ENCODE data around the gene ZNF148.

DNA sequence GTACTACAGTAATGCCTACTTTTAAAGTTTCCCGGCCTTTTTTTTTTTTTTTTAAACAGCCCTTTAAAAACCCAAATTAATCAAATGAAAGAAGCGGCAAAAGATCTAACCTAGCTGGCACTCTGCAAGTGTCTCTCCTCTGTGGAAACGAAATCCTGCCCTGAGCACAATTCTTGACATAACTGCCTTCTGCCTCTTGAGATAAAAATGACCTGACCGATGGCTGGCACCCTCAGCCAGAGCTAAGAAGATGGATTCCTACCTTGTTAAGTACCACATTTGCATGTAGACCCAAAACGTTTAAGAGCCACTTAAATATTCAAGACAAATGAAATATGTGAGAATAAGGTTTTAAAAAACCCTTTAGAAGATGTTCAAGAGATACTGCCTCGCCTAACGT lies 146.0 kb downstream of the ZNF148 start:
- TF ChIP-seq, protein P1, sequence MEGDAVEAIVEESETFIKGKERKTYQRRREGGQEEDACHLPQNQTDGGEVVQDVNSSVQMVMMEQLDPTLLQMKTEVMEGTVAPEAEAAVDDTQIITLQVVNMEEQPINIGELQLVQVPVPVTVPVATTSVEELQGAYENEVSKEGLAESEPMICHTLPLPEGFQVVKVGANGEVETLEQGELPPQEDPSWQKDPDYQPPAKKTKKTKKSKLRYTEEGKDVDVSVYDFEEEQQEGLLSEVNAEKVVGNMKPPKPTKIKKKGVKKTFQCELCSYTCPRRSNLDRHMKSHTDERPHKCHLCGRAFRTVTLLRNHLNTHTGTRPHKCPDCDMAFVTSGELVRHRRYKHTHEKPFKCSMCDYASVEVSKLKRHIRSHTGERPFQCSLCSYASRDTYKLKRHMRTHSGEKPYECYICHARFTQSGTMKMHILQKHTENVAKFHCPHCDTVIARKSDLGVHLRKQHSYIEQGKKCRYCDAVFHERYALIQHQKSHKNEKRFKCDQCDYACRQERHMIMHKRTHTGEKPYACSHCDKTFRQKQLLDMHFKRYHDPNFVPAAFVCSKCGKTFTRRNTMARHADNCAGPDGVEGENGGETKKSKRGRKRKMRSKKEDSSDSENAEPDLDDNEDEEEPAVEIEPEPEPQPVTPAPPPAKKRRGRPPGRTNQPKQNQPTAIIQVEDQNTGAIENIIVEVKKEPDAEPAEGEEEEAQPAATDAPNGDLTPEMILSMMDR (conservative IDR thresholded peaks at IDR 0.05 in 1 of 2, IDR thresholded peaks at IDR 0.05 in 1 of 2; ENCODE audit: extremely low read depth in 1 of 2, insufficient read depth in 1 of 2, low read depth in 1 of 2, low read length in 2 of 2) = no peak
- no peak for TF ChIP-seq EZH2 (IDR thresholded peaks at IDR 0.05; ENCODE audit: borderline replicate concordance, low read length)

All from mammary epithelial cell (primary cell).